GM19455 (cell line): ENCODE results near the gene MKRN2.
"Not testable (repeated sequence)": the region's sequence is repeated elsewhere in the genome, so short reads cannot be mapped to it uniquely, and the experiment has no call there.

Experiments
- ATAC-seq: cut with Tn5 transposase; IDR thresholded peaks from one replicate; pipeline ENCODE4 v1.9.1; 2021; ENCODE audit not compliant: unreplicated experiment

MKRN2 gene

DNA sequence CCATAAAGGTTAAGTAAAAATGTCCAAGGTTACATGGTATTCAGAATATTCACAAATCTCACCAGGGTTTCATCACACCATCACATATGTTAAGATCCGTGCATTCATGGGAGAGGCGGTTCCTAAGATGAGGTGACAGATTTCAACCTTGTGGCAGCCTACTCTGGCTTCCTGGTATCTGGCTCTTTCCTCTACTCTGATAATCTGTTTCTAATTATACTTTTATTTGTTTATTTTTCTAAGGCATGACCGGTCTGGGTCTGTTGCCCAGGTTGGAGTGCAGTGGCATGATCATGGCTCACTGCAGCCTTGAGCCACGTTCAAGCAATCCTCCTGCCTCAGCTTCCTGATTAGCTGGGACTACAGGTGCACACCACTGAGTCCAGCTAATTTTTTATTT is 72.7 kb downstream of the MKRN2 start:
- no peak for ATAC-seq

DNA sequence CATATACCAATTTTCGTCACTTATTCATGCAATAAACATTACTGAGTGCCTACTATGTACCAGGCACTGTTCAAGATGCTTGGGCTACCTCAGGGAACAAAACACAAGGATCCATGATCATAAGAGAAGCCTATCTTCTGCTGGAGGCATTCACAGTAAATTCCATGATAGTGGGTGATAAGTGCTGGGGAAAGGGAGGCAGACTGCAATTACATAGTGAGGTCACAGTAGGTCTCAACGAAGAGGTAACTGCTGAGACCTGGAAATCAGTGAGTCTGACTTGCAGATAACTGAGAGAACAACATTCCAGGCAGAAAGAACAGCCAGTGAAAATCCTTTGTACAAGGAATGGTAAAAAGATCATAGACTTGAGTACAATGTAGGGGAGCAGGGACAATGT is 73.4 kb downstream of the MKRN2 start:
- ATAC-seq: no peak

- not testable (repeated sequence) for ATAC-seq
Observed at GRCh38 chr3:12630843-12631242, 74.0 kb downstream of the MKRN2 start.

GRCh38 chr3:12632523-12632922 is 75.6 kb downstream of the MKRN2 start:
- no peak for ATAC-seq

- ATAC-seq: no peak
Observed at GRCh38 chr3:12633108-12633507, 76.2 kb downstream of the MKRN2 start.
